Neural cell (in vitro differentiated cells): Measurements from ENCODE around the gene NR1I3. TPM values are rescaled to one million over a fixed set of nuclear protein-coding genes. Genes with fewer than 3 reads are reported as not detected.

ENCODE experiments used
- H2AFZ ChIP-seq: fragments of 200-600, 300-800 bp; sonication (generic), shearing (Covaris generic); 2 replicates; pipeline ENCODE4 v1.6.0; 2014; ENCODE audit warnings: low read depth, mild to moderate bottlenecking, antibody characterized with exemption, low read length, moderate library complexity
- H3F3A ChIP-seq: fragments of 200-600 bp; shearing (Covaris generic); 2 replicates; pipeline ENCODE4 v1.6.1; 2016; ENCODE audit warnings: mild to moderate bottlenecking, moderate library complexity, mixed read lengths, antibody characterized with exemption, low read length; ENCODE audit not compliant: insufficient read depth, poor library complexity, severe bottlenecking
- H3K27ac ChIP-seq: fragments of 200-600, 300-800 bp; sonication (generic), shearing (Covaris generic); 2 replicates; pipeline ENCODE4 v1.5.1; 2014; ENCODE audit warnings: mild to moderate bottlenecking, low read length, moderate library complexity
- H3K27me3 ChIP-seq: fragments of 300-800, 200-600 bp; sonication (generic), shearing (Covaris generic); 2 replicates; pipeline ENCODE4 v1.6.0; 2014; ENCODE audit warnings: mild to moderate bottlenecking, low read depth, low read length, moderate library complexity; ENCODE audit not compliant: insufficient read depth
- H3K36me3 ChIP-seq: fragments of 300-800, 200-600 bp; sonication (generic), shearing (Covaris generic); 2 replicates; pipeline ENCODE4 v1.5.1; 2014; ENCODE audit warnings: mild to moderate bottlenecking, antibody characterized with exemption, low read length, moderate library complexity; ENCODE audit not compliant: insufficient read depth
- H3K4me2 ChIP-seq: fragments of 300-800, 200-600 bp; sonication (generic), shearing (Covaris generic); 2 replicates; pipeline ENCODE4 v1.6.0; 2014; ENCODE audit warnings: mild to moderate bottlenecking, low read length
- H3K4me3 ChIP-seq: fragments of 300-800, 200-600 bp; sonication (generic), shearing (Covaris generic); 2 replicates; pipeline ENCODE4 v1.5.1; 2014; ENCODE audit warnings: mild to moderate bottlenecking, low read length, moderate library complexity
- H3K79me2 ChIP-seq: fragments of 200-600 bp; shearing (Covaris generic); replicated peaks from 2 replicates; pipeline ENCODE4 v1.6.0; 2014; ENCODE audit warnings: mild to moderate bottlenecking, low read length, moderate library complexity; ENCODE audit not compliant: insufficient read depth
- H3K9ac ChIP-seq: fragments of 300-800, 200-600 bp; sonication (generic), shearing (Covaris generic); 2 replicates; pipeline ENCODE4 v1.6.1; 2016; ENCODE audit warnings: mild to moderate bottlenecking, low read length, mixed read lengths
- H3K9me2 ChIP-seq: fragments of 200-600 bp; shearing (Covaris generic); 2 replicates; pipeline ENCODE4 v1.6.1; 2016; ENCODE audit warnings: mild to moderate bottlenecking, low read length, mixed read lengths; ENCODE audit not compliant: insufficient read depth
- H3K9me3 ChIP-seq: fragments of 200-600, 300-800 bp; sonication (generic), shearing (Covaris generic); 2 replicates; pipeline ENCODE4 v1.6.1; 2016; ENCODE audit warnings: mild to moderate bottlenecking, mixed run types, low read length, moderate library complexity, mixed read lengths
- H4K20me1 ChIP-seq: fragments of 200-600 bp; shearing (Covaris generic); 2 replicates; pipeline ENCODE4 v1.6.1; 2016; ENCODE audit warnings: mild to moderate bottlenecking, mixed run types; ENCODE audit not compliant: insufficient read depth
- EP300 ChIP-seq: fragments of 450-650 bp; conservative IDR thresholded peaks from 2 replicates; pipeline ENCODE4 v1.6.1; 2014; ENCODE audit warnings: antibody characterized with exemption, mild to moderate bottlenecking, moderate library complexity; ENCODE audit not compliant: poor library complexity, severe bottlenecking
- EZH2 ChIP-seq: fragments of 200-600, 300-800 bp; shearing (Covaris generic), sonication (generic); IDR thresholded peaks from 2 replicates; pipeline ENCODE4 v1.6.1; 2014; ENCODE audit warnings: antibody characterized with exemption, low read length, borderline replicate concordance, mild to moderate bottlenecking; ENCODE audit not compliant: insufficient read depth, poor library complexity, severe bottlenecking
- MXI1 ChIP-seq: fragments of 450-650 bp; conservative IDR thresholded peaks from 2 replicates; pipeline ENCODE4 v1.6.1; 2014; ENCODE audit warnings: antibody characterized with exemption, mild to moderate bottlenecking; ENCODE audit not compliant: poor library complexity, severe bottlenecking
- POLR2AphosphoS5 ChIP-seq: IDR thresholded peaks from 2 replicates; pipeline ENCODE4 v1.6.1; 2012
- RAD21 ChIP-seq: fragments of 450-650 bp; conservative IDR thresholded peaks from 2 replicates; pipeline ENCODE4 v1.6.1; 2014; ENCODE audit warnings: antibody characterized with exemption, mild to moderate bottlenecking, moderate library complexity
- SMC3 ChIP-seq: fragments of 450-650 bp; conservative IDR thresholded peaks from 2 replicates; pipeline ENCODE4 v1.6.1; 2014; ENCODE audit warnings: antibody characterized with exemption, mild to moderate bottlenecking, moderate library complexity; ENCODE audit not compliant: poor library complexity
- TAF1 ChIP-seq: IDR thresholded peaks from 2 replicates; pipeline ENCODE4 v1.6.1; 2012; ENCODE audit warnings: low read depth
- polyA plus RNA-seq: library from polyadenylated mRNA; depleted of rRNA; stranded (reverse); fragments of >200 nt; gene quantifications from 2 replicates; pipeline ENCODE4 v1.2.3, GENCODE V29; 2014
- TF ChIP-seq, protein P1 (sequence below): fragments of 450-650 bp; IDR thresholded peaks from 2 replicates; pipeline ENCODE4 v1.5.1; 2014; ENCODE audit warnings: antibody characterized with exemption, mild to moderate bottlenecking, moderate library complexity; ENCODE audit not compliant: poor library complexity, severe bottlenecking
- TF ChIP-seq, protein P2 (sequence below): IDR thresholded peaks from 2 replicates; pipeline ENCODE4 v1.6.1; 2012; ENCODE audit warnings: borderline replicate concordance

NR1I3 gene
- polyA plus RNA-seq, 1 donor from 2014 or later: not detected

DNA sequence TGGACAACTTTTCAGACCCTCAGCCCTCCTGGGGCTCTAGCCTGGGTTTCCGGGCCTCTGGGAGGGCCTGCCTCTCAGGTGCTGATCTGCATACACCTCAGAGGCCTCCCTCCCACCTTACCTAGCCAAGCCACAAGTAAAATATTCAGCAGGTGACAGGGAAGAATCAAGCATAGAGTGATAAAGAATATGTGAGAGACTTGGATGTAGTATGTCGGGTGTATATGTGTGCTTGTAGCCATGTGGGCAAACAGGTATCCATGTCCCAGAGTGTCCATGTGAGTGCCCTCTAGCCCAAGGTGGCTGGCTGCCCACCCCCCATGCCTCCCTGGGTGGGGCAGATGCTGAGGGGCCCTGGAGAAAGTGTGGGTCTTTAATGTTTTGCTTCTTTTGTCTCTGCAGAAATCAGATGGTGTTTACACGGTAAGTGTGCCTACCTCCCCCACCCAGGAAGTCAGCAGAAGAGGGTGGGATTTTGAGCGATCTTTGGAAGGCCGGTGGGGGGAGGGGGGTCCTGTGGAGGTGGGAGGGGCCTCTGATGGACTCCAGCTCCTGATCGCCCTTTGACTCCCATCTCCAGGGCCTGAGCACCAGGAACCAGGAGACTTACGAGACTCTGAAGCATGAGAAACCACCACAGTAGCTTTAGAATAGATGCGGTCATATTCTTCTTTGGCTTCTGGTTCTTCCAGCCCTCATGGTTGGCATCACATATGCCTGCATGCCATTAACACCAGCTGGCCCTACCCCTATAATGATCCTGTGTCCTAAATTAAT is 19.5 kb downstream of the NR1I3 start:
- no peak overlapping the region for H3K4me3 ChIP-seq
- H2AFZ ChIP-seq: no peak overlapping the region
- no peak overlapping the region for H3K4me2 ChIP-seq
- H4K20me1 ChIP-seq: no peaks in the 10 kb centered on the region
- H3F3A ChIP-seq: no peaks in the 10 kb centered on the region
- no peak overlapping the region for H3K27ac ChIP-seq
- H3K36me3 ChIP-seq: peaks cover 5% of the 10 kb centered on the region
- H3K79me2 ChIP-seq: no peaks in the 10 kb centered on the region
- no peak for TF ChIP-seq EP300
- TF ChIP-seq, protein P1, sequence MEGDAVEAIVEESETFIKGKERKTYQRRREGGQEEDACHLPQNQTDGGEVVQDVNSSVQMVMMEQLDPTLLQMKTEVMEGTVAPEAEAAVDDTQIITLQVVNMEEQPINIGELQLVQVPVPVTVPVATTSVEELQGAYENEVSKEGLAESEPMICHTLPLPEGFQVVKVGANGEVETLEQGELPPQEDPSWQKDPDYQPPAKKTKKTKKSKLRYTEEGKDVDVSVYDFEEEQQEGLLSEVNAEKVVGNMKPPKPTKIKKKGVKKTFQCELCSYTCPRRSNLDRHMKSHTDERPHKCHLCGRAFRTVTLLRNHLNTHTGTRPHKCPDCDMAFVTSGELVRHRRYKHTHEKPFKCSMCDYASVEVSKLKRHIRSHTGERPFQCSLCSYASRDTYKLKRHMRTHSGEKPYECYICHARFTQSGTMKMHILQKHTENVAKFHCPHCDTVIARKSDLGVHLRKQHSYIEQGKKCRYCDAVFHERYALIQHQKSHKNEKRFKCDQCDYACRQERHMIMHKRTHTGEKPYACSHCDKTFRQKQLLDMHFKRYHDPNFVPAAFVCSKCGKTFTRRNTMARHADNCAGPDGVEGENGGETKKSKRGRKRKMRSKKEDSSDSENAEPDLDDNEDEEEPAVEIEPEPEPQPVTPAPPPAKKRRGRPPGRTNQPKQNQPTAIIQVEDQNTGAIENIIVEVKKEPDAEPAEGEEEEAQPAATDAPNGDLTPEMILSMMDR: no peak
- no peak for TF ChIP-seq TAF1
- no peak for TF ChIP-seq SMC3
- TF ChIP-seq POLR2AphosphoS5: no peak
- no peak for TF ChIP-seq EZH2
- TF ChIP-seq MXI1: no peak
- TF ChIP-seq RAD21: no peak
- TF ChIP-seq, protein P2, sequence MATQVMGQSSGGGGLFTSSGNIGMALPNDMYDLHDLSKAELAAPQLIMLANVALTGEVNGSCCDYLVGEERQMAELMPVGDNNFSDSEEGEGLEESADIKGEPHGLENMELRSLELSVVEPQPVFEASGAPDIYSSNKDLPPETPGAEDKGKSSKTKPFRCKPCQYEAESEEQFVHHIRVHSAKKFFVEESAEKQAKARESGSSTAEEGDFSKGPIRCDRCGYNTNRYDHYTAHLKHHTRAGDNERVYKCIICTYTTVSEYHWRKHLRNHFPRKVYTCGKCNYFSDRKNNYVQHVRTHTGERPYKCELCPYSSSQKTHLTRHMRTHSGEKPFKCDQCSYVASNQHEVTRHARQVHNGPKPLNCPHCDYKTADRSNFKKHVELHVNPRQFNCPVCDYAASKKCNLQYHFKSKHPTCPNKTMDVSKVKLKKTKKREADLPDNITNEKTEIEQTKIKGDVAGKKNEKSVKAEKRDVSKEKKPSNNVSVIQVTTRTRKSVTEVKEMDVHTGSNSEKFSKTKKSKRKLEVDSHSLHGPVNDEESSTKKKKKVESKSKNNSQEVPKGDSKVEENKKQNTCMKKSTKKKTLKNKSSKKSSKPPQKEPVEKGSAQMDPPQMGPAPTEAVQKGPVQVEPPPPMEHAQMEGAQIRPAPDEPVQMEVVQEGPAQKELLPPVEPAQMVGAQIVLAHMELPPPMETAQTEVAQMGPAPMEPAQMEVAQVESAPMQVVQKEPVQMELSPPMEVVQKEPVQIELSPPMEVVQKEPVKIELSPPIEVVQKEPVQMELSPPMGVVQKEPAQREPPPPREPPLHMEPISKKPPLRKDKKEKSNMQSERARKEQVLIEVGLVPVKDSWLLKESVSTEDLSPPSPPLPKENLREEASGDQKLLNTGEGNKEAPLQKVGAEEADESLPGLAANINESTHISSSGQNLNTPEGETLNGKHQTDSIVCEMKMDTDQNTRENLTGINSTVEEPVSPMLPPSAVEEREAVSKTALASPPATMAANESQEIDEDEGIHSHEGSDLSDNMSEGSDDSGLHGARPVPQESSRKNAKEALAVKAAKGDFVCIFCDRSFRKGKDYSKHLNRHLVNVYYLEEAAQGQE: no peak
- H3K9ac ChIP-seq: no peak overlapping the region
- no peaks in the 10 kb centered on the region for H3K9me3 ChIP-seq
- no peaks in the 10 kb centered on the region for H3K27me3 ChIP-seq
- H3K9me2 ChIP-seq: no peaks in the 10 kb centered on the region

DNA sequence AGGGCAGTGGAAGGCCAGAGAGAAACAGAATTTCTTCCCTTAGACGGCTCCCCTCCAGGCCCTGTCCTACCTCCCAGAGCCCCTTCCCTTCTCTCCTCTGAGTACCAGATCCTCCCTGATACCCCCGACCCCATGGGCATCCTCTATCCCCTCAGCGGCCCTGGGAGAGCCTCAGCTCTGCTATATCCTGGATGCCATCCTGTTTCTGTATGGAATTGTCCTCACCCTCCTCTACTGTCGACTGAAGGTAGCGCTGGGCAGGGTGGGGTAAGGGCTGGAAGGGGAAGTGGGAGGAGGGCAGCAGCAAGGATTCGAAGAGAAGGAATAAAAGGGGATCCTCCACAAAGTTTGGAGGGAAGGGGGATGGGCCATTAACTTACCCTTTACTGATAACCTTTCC is 20.2 kb downstream of the NR1I3 start:
- no peaks in the 10 kb centered on the region for H3K27me3 ChIP-seq
- H2AFZ ChIP-seq: no peak overlapping the region
- no peaks in the 10 kb centered on the region for H3K79me2 ChIP-seq
- no peaks in the 10 kb centered on the region for H4K20me1 ChIP-seq
- H3K9me3 ChIP-seq: no peaks in the 10 kb centered on the region
- TF ChIP-seq EZH2 (no peak), EP300 (no peak), RAD21 (no peak), SMC3 (no peak), MXI1 (no peak), TAF1 (no peak), POLR2AphosphoS5 (no peak)
- TF ChIP-seq, protein P1: no peak
- TF ChIP-seq, protein P2: no peak
- H3K9ac ChIP-seq: no peak overlapping the region
- no peak overlapping the region for H3K4me2 ChIP-seq
- H3K9me2 ChIP-seq: no peaks in the 10 kb centered on the region
- peaks cover 9% of the 10 kb centered on the region for H3K36me3 ChIP-seq
- H3F3A ChIP-seq: no peaks in the 10 kb centered on the region
- no peak overlapping the region for H3K27ac ChIP-seq
- H3K4me3 ChIP-seq: no peak overlapping the region
